Progenitor cell of endocrine pancreas (in vitro differentiated cells): ENCODE measurements around the gene THUMPD3. TPM values are rescaled to one million over a fixed set of nuclear protein-coding genes. Genes with fewer than 3 reads are reported as not detected.
A peak's percentile ranks its signal among the peaks of the same experiment; 100 is the strongest.

Source experiments
- DNase-seq: peaks from one replicate; pipeline ENCODE4 v3.0.0; 2021; ENCODE audit warnings: low spot score; ENCODE audit not compliant: unreplicated experiment
- H3K27ac Mint-ChIP-seq: 2 replicates; pipeline ENCODE4 v1.8.0; 2021; ENCODE audit warnings: mild to moderate bottlenecking, moderate library complexity, mixed read lengths
- H3K27me3 Mint-ChIP-seq: 2 replicates; pipeline ENCODE4 v1.8.0; 2021; ENCODE audit warnings: mixed read lengths
- H3K36me3 Mint-ChIP-seq: 2 replicates; pipeline ENCODE4 v1.8.0; 2022; ENCODE audit warnings: mixed read lengths; ENCODE audit not compliant: insufficient read depth
- H3K4me1 Mint-ChIP-seq: 2 replicates; pipeline ENCODE4 v1.8.0; 2021; ENCODE audit warnings: low read depth, mixed read lengths
- H3K4me3 Mint-ChIP-seq: 2 replicates; pipeline ENCODE4 v1.8.0; 2021; ENCODE audit warnings: low read depth, mild to moderate bottlenecking, moderate library complexity, mixed read lengths
- H3K9me3 Mint-ChIP-seq: 2 replicates; pipeline ENCODE4 v1.8.0; 2021; ENCODE audit warnings: low read depth, mixed read lengths
- total RNA-seq: library from RNA; stranded (reverse); gene quantifications from 2 replicates; pipeline ENCODE4 v1.2.1, GENCODE V29; 2021
- TF ChIP-seq, protein P1 (sequence below): fragments of 200-600 bp; sonication (generic); IDR thresholded peaks from one replicate; pipeline ENCODE4 v1.5.0; 2021; ENCODE audit warnings: antibody characterized with exemption, mild to moderate bottlenecking; ENCODE audit not compliant: unreplicated experiment

THUMPD3 gene
- total RNA-seq, 1 donor from 2014 or later = 61.3 TPM

DNA sequence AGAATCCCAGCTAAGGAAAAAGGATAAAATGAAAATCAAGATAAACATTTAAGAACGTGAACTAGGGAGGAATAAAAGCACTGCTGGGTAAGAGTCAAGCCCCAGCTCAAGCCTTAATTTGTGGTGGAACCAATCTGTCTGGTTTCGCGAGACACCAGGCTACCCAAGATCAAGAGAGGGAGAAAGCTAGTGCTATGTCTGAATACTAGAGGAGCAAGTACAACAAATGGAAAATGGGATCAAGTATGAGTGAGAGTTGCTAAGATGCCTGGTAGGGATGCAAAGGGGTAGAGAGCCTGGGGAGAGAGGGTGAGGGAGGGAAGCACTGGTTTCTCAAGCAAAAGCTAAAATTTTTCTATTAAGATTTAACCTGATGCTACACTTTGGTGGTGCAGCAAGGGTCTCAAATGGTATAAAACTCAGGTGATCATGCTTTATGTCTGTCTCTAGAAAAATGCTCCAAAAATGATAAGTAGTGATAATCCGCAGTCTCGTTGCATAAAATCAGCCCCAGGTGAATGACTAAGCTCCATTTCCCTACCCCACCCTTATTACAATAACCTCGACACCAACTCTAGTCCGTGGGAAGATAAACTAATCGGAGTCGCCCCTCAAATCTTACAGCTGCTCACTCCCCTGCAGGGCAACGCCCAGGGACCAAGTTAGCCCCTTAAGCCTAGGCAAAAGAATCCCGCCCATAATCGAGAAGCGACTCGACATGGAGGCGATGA, 32.9 kb downstream of the THUMPD3 start:
- Mint-ChIP-seq H3K36me3 (peaks cover 14% of the 10 kb centered on the region), H3K27ac (peak overlapping the region; percentile 99)

DNA sequence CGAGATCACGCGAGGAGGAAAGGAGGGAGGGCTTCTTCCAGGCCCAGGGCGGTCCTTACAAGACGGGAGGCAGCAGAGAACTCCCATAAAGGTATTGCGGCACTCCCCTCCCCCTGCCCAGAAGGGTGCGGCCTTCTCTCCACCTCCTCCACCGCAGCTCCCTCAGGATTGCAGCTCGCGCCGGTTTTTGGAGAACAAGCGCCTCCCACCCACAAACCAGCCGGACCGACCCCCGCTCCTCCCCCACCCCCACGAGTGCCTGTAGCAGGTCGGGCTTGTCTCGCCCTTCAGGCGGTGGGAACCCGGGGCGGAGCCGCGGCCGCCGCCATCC, 33.4 kb downstream of the THUMPD3 start:
- Mint-ChIP-seq H3K9me3 (no peaks in the 10 kb centered on the region), H3K4me1 (peaks cover 54% of the 10 kb centered on the region), H3K27ac (peak overlapping the region; percentile 99), H3K4me3 (peak overlapping the region; percentile 97), H3K27me3 (no peaks in the 10 kb centered on the region), H3K36me3 (peaks cover 12% of the 10 kb centered on the region)
- DNase-seq = no peak
- TF ChIP-seq, protein P1, sequence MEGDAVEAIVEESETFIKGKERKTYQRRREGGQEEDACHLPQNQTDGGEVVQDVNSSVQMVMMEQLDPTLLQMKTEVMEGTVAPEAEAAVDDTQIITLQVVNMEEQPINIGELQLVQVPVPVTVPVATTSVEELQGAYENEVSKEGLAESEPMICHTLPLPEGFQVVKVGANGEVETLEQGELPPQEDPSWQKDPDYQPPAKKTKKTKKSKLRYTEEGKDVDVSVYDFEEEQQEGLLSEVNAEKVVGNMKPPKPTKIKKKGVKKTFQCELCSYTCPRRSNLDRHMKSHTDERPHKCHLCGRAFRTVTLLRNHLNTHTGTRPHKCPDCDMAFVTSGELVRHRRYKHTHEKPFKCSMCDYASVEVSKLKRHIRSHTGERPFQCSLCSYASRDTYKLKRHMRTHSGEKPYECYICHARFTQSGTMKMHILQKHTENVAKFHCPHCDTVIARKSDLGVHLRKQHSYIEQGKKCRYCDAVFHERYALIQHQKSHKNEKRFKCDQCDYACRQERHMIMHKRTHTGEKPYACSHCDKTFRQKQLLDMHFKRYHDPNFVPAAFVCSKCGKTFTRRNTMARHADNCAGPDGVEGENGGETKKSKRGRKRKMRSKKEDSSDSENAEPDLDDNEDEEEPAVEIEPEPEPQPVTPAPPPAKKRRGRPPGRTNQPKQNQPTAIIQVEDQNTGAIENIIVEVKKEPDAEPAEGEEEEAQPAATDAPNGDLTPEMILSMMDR = no peak

More for the DNA sequence above, 32.9 kb downstream of the THUMPD3 start:
- Mint-ChIP-seq H3K4me1 (peaks cover 49% of the 10 kb centered on the region), H3K9me3 (no peaks in the 10 kb centered on the region), H3K27me3 (no peaks in the 10 kb centered on the region), H3K4me3 (peak overlapping the region; percentile 97)
- TF ChIP-seq, protein P1 = no peak
- DNase-seq = no peak

DNA sequence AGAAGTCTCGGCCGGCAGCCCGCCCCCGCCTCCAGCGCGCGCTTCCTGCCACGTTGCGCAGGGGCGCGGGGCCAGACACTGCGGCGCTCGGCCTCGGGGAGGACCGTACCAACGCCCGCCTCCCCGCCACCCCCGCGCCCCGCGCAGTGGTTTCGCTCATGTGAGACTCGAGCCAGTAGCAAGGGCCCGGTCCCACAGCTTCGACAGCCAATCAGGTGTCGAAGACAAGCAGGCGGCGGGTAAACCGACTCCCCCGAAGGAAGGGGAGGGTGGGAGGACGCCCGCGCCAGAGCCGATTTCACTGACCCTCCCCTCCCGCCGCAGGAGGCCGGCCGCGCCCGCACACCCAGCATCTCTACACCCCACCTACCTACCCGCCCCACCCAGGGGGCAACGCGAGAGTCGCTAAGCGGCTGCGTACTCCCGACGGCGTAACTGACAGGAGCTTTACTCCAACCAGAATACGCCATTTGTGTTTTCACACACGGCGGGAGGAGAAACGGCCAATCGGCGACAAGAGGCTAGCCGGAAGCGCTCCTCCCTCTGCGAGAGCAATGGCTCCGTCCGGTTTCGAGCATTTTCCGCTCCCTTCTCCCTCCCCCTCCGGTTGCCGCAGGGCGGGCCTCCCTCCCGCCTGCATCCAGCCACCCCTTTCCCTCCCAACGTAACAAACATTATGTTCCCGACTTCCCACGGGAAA, 33.9 kb downstream of the THUMPD3 start:
- H3K27me3 Mint-ChIP-seq = no peaks in the 10 kb centered on the region
- peaks cover 6% of the 10 kb centered on the region for H3K36me3 Mint-ChIP-seq
- DNase-seq = peak; percentile 99
- peaks cover 54% of the 10 kb centered on the region for H3K4me1 Mint-ChIP-seq
- H3K4me3 Mint-ChIP-seq = peak overlapping the region; percentile 97
- peak overlapping the region; percentile 100 for H3K27ac Mint-ChIP-seq
- no peaks in the 10 kb centered on the region for H3K9me3 Mint-ChIP-seq
- TF ChIP-seq, protein P1 = no peak

DNA sequence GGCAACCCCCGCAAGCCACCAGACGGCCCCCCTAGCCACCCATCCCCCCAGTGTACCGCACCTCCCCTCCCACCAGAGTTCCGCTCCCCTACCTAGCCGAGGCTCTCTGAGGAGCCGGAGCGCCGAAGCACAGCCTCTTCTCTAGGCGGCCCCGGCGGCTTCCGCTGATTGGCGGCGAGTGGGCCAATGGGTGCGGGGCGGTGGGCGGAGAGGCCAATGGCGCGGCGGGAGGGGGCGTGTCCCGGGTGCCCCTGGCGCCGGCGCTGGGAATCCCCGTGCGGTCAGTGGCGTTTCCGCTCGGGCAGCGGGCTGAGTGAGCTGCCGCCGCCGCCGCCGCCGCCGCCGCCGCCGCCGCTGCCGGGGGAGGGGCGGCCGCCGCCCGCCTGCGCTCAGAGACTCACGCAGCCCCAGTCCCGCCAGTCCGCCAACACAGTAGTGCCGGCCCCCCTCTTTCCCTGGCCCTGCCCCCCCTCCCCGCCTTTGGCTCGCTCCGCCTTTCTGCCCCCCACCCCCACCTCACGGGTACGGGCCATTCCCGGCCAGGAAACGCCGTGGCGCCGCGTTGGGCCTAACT, 34.6 kb downstream of the THUMPD3 start, which contains the start of gene SETD5:
TSS of gene SETD5 (plus strand) at position 284 of the 574 bp plus-strand sequence. CDS start 31,324 bp downstream, outside the sequence.
- TF ChIP-seq, protein P1 = no peak
- peaks cover 4% of the 10 kb centered on the region for H3K36me3 Mint-ChIP-seq
- H3K4me1 Mint-ChIP-seq = peaks cover 53% of the 10 kb centered on the region
- H3K27me3 Mint-ChIP-seq = no peaks in the 10 kb centered on the region
- no peaks in the 10 kb centered on the region for H3K9me3 Mint-ChIP-seq
- peak within 1 kb of the TSS; percentile 97 for H3K4me3 Mint-ChIP-seq
- peak within 1 kb of the TSS; percentile 100 for H3K27ac Mint-ChIP-seq
- DNase-seq = peak; percentile 99

DNA sequence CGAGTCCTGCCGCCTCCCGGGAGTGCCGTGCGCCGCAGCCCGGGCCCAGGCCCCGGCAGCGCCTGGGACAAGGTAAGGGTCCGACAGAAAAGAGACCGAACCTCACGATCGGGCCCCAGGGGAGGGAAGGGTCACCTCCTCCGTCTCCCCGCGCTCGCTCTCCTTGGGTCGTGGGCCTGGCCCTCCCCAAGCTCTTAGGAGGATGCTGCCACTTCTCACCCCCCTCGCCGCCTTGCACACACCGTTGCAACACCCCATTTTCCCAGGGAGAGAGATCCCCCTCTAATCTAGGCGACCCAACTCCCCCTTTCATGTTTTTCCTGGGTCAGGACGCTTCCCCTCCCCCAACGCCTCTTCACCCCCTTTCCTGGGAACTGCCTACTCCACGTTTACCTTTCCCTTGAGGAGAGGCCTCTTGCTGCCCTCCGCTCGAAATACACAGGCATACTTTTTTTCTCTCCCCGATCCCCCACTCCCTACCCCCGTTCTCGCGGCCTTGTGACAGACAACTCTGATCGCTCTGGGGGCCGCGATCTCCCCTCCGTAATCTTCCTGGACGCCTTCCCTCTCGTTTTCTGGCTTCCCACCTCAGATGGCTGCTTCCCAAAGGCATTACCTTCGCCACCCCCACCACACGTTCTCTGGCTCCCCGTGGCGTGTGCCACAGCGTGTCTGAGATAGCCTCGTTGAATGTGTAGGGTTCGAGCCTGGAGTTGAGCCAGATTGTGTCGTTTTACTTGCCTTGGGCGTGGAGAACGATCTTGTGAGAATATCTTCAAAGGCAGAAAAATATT, 35.2 kb downstream of the THUMPD3 start:
- Mint-ChIP-seq H3K27ac (peak overlapping the region; percentile 99), H3K4me3 (peak overlapping the region; percentile 97), H3K4me1 (peaks cover 60% of the 10 kb centered on the region), H3K36me3 (peaks cover 4% of the 10 kb centered on the region), H3K9me3 (no peaks in the 10 kb centered on the region), H3K27me3 (no peaks in the 10 kb centered on the region)
- TF ChIP-seq, protein P1 = no peak
- DNase-seq = peak; percentile 13
